HG03354 (cell line): ENCODE measurements around the gene CARMIL1.
"Not testable (repeated sequence)": the region's sequence is repeated elsewhere in the genome, so short reads cannot be mapped to it uniquely, and the experiment has no call there.

Source experiments
- ATAC-seq: cut with Tn5 transposase; IDR thresholded peaks from one replicate; pipeline ENCODE4 v1.9.1; 2021; ENCODE audit warnings: mild to moderate bottlenecking; ENCODE audit not compliant: unreplicated experiment, poor library complexity, severe bottlenecking

CARMIL1 gene

GRCh38 chr6:25423358-25423757 is 144.2 kb downstream of the CARMIL1 start:
- ATAC-seq = no peak

DNA sequence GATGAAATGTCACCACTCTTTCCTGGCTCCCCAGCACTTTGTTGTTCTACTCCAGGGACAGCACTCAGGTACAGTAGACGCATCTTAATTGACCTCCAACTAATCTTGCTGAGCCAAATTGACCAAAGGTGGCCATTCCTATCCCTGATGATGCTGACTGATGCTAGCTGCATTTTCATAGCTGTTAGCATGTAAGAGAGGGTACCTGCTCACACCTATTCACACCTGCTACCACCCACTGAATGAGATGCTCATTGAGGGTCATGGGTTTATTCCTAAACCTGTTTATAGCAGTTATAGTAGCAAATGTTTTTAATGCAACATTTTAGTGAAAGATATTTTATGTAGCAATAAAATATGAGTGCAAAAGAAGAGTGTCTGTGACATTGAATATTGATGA is 145.1 kb downstream of the CARMIL1 start:
- ATAC-seq = no peak

DNA sequence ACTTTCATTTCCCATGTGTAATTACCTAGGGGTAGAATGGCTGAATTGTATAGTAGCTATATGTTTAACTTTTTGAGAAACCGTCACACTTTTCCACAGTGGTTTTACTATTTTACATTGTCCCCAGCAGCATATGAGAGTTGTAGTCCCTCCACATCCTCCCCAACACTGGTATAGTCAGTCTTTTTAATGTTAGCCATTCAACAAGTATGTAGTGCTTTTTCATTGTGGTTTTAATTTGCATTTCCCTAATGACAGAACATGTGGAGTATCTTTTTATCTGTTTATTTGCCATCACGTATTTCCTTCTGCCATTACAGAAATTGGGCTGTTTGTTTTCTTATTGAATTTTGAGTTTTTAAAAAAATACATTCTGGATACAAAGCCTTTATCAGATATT is 148.4 kb downstream of the CARMIL1 start:
- ATAC-seq = no peak

- ATAC-seq = no peak
These were observed 149.7 kb downstream of the CARMIL1 start for GRCh38 chr6:25428758-25429317.

- ATAC-seq = no peak
These were observed 152.3 kb downstream of the CARMIL1 start for GRCh38 chr6:25431306-25431974.

DNA sequence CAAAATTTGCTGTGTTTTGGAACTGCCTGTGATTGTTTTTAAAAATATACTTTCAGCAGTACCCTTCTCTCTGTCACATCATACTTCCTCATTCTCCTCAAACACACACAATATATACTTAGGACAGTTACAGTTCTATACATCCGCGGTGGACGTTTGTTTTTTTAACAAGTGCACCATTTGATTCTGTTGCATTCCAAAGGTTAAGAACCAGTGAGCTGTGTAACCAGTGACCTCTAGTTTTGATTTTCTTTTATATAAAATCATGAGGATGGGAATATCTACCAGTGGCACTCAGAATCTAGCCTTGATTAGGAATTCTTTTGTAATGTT is 152.8 kb downstream of the CARMIL1 start:
- ATAC-seq = no peak

DNA sequence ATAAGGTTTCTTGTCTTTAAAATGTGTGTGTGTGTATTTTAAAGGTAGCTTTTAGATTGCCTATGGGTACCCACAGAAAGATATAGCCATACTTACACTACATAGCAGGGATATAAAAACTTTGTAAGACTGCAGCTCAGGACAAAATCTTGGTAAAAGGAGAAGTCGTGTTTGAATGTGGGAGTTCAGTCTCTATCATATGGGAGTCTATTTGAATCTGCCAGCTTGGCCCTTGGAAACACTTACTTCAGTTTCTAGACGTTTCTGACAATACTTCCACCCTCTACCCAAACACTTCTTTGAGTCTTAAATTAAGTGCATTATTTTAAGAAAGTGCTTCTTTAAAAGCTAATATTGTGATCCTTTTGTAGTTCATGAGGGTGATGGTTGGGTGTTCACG is 155.7 kb downstream of the CARMIL1 start:
- no peak for ATAC-seq

DNA sequence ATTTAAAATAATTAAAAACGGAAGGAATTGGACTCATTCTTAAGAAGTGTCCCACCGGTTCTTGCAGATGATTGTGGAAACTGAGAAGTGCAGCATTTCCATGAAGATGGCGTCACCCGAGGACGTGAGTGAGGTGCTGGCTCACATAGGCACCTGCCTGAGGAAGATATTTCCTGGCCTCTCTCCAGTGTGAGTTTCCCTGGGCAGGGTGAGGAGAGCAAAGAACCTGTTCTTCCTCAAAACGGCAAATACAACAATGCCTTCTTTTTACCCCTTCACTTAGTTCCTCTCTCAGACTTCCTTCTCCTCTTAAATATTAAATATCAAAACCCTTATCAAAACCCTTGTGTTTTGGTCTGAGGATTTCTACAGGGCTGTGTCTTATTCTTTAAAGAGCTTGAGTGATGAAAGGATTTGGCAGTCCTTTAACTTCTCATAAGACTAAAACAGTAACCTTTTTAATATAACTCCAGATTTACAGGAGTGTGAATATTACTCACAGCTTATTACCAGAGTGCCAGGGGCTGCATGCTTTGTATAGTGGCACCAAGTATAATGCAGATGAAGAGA is 156.3 kb downstream of the CARMIL1 start:
- ATAC-seq = no peak

GRCh38 chr6:25436760-25437159 is 157.6 kb downstream of the CARMIL1 start:
- ATAC-seq = no peak

DNA sequence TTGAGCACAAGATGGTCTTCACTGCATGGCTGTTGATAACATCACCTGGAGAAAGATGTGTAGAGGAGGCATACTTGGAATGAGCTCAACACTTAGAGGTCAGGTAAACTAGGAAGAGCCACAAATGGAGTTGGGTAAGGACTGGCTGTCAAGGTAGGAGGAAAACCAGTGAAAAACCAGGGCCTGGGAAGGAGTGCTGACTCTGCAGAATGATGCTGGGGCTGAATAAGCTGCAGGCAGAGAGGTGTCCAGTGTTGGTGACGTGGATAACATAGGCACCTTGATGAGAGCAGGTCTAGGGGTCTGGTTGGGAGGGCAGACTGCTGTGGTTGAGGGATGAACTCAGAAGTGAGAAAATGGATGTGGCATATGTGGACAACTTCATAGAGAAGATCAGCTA is 160.2 kb downstream of the CARMIL1 start:
- ATAC-seq = no peak

DNA sequence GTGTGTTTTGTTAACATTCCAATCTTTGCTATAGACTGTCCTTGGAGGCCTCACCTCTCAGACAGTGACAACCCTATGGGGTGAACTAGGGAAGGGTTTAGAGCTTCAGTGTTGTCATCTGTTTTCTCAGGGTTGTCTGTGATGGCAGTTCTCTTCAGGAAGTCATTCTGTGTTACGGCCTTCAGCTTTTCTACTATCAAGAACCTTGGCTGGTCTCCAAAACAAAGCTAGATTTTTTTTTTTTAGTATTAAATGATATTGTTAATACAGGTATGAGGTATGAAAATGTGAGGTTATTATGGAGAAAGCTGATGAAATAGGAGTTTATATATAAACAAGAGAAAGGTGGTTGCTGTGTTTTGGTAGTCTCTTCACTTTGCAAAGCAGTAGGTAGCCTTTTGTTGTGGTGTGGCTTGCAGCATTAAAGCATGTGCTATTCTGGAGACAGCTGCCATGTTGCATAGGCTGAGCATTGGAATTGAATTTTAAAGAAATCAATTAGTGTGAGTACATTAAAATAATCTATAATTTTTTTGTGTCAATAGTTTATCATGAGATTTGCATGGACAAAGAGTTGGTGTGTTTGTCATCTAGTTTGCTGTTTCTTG is 162.6 kb downstream of the CARMIL1 start:
- ATAC-seq = no peak

- no peak for ATAC-seq
These were observed 163.7 kb downstream of the CARMIL1 start for GRCh38 chr6:25442898-25443297.

- not testable (repeated sequence) for ATAC-seq
These were observed 165.3 kb downstream of the CARMIL1 start for GRCh38 chr6:25444521-25444920.

GRCh38 chr6:25446830-25447569 is 167.8 kb downstream of the CARMIL1 start:
- ATAC-seq = no peak

GRCh38 chr6:25447570-25447929 is 168.4 kb downstream of the CARMIL1 start:
- no peak for ATAC-seq

GRCh38 chr6:25448965-25449538 is 169.9 kb downstream of the CARMIL1 start:
- no peak for ATAC-seq

GRCh38 chr6:25449774-25450173 is 170.6 kb downstream of the CARMIL1 start:
- no peak for ATAC-seq

DNA sequence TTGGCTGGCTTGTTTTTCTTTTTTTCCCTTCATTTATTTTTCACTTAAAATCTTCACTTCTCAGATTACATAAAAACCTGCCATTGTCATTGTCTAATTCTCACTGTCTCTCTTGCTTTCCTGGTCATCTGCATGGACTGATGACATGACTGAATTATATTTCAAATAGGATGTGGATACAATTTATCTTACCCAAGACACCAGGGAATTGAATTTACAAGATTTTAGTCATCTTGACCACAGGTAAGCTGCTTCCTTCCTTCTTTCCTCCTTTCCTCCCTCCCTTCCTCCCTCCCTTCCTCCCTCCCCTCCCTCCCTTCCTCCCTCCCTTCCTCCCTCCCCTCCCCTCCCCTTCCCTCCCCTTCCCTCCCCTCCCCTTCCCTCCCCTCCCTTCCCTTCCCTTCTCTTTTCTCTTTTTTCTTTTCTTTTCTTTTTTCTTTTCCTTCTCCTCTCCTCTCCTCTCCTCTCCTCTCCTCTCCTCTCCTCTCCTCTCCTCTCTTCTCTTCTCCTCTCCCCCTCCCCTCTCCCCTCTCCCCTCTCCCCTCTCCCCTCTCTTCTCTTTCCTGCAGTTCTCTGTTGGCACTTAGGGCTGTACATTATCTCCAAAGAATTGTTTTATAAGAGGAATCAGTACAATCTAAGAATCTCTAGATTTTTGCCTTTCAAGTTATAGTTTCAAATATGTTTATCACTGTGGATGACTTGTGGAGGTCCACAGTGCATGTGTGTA is 171.5 kb downstream of the CARMIL1 start:
- ATAC-seq = no peak

DNA sequence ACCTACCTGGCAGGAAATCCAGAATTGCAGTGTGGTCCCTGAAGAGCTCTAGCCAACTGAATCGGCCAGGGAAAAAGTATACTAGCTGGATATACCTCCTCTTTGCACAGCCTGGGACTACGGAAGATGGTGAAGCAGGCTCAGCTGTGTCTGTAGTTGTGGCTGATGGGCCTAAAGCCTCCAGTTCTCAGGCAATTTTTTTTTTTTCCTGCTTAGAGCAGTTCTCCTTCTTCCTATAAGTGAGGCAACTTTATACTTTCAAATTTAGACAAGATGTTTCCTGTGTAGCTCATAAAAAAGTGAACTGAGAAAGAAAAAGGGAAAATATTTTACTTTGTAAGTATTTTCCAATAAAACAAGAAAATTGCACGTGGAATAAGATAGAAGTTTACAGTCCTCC is 172.9 kb downstream of the CARMIL1 start:
- ATAC-seq = no peak

DNA sequence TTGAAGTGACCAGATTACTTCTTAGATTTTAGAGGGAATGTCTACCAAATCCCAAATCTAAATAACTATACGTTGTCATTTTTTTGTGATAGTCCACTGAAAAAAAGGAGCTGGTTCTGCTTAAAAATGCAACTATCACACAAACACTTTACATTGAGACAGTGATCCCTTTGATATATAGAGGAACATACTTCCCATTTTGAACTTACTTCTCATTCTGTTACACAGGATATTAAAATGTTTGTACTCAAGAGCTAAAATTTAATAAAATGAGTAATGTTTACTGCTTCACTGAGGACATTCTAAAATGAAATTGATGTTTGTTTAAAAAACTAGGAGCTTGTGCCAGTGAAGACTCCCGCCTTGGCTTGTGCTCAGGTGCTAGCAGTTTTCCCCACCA is 174.1 kb downstream of the CARMIL1 start:
- no peak for ATAC-seq
